NCI-H2171 treated with DMSO at 0.1 percent for 48 hours (cell line): ENCODE results near the gene SDR9C7.
"Not testable (repeated sequence)": the region's sequence is repeated elsewhere in the genome, so short reads cannot be mapped to it uniquely, and the experiment has no call there.

Source experiments
- DNase-seq: peaks from one replicate; lab custom pipeline; 2025; lab: John Stamatoyannopoulos, UW

The SDR9C7 gene

GRCh38 chr12:56953314-56953713 is 19.1 kb upstream of the SDR9C7 start:
- no peak for DNase-seq

DNA sequence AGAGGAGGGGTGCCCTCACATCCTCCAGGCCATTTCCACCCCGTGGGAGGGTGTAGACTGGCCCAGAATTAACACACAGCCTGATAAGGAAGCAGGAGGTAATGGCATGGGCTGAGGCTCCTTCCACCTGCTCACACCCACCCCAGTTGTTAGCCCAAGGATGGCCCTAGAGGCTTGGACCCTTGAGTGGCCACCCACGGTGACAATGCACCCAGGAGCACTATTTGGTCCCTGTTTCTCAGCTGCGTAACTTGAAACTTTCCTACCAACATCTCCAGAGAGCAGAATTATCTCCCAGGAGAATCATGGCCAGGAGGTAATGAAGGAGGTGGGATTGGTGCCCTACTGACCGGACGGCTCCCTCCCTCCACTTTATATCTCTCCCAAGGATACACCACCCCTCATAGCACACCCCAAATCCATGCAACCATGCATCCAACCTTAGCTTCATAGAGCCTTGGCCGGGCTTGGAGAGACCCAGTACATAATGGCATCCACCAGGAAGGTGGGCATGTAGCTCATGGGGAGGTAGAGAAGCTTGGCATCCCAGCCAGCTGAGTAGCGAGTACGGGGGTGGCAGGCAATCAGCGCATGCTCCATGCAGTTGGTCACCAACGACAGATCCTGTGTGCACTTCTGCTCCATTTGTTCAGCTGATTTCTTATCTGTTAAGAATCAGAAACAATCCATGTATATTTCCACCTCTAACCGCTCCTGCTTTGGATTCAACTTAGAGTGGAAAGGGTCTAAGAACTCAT is 17.6 kb upstream of the SDR9C7 start:
- no peak for DNase-seq

- no peak for DNase-seq
Measured at GRCh38 chr12:56948881-56949280, 14.7 kb upstream of the SDR9C7 start.

- DNase-seq: no peak
Measured at GRCh38 chr12:56948457-56948777, 14.2 kb upstream of the SDR9C7 start.

GRCh38 chr12:56947633-56948456 is 13.6 kb upstream of the SDR9C7 start:
- DNase-seq: no peak

GRCh38 chr12:56943878-56944277 is 9.7 kb upstream of the SDR9C7 start:
- no peak for DNase-seq

DNA sequence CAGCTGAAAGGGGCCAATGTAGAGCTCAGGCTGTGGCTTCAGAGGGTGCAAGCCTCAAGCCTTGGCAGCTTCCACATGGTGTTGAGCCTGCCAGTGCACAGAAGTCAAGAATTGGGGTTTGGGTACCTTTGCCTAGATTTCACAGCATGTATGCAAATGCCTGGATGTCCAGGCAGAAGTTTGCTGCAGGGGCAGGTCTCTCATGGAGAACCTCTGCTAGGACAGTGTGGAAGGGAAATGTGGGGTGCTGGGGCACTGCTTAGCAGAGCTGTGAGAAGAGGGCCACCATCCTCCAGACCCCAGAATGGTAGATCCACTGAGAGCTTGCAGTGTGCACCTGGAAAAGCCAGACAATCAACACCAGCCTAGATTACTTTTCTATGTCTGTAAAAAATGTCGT is 9.2 kb upstream of the SDR9C7 start:
- not testable (repeated sequence) for DNase-seq

DNA sequence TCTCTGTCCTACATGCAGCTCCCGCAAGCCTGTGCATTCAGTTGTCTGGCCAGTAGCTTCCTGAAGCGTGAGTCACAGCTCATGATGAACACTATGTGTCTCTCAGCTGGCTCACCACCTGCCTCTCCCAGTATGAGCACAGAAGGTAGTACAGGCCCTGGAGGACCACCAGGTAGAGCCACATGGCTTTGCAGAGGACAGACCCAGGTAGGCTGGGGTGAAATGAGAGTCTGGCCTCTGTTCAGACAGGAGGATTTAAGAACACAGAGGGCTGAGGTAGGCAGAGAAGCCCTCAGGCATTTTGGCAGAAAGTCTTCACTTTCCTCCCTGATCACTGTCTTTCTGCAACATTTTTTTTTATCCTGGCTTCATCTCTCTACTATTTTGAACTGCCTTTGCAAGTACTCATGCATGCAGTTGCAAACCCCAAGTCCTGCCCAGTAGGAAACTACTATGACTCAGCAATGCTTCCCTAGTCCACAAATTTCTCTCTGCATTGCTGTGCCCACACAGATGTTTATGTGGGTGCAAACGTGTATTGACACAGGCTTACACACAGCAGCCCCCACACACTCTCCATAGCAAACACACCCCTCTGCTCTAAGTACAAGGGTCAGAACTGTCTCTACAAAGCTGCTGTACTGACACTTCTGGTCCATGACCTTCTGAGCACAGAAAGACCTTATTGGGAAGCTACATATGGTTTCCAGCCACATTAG is 7.2 kb upstream of the SDR9C7 start:
- no peak for DNase-seq

DNA sequence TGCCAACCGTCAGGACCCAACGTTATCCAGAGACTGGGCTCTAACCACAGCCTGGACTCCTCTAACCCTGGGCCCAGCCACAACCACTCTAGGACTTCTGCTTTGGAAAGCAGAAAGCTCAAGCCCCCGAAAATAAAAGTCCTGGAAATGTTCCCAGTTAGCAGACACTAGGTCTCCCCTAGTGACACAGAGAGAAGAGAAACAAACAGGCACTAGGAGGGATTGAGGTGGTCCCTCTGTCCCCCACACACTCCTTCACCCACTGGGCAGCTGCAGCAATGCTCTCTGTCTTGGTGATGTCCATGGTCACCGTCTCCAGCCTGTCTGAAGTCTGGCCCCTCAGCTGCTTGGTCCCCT is 6.7 kb upstream of the SDR9C7 start:
- not testable (repeated sequence) for DNase-seq

DNA sequence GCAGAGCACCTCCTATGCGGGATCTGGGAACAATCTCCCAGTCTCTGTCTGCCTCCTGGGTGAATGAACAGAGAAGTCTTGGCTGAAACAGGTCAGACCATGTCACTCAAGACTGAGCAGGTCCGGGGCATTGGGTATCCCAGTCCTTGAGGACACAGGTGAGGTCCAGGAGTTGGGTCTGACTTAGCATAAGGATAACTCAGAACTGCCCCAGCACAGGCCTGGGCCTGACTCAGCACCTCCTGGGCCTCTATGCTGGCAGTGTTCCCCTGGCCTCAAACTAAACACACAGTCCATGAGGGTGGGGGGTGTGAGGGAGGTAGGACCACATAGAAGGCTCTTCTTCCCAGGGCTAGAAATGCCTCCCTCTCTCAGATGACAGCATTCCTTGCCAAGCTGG is 1.5 kb upstream of the SDR9C7 start:
- DNase-seq: no peak

DNA sequence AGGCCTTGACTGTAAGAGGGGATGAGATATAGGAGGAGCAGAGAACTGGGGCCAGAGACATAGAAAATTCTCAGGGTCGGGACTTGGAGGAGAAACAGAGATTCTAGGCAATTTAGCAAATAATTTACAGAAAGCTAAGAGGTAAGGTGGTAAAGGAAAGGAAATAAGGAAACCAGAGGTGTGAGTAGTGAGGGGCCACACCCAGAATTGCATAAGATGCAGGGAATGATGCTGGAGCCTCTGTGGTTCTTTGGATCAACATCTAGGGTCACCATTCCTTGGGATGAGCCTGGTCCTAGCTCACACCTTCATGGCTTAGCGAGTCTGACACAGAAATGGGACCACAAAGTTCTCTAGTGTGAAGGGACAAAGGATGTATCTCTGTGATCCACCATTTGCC is 949 bp upstream of the SDR9C7 start:
- DNase-seq: no peak

GRCh38 chr12:56932867-56933266 is 1.3 kb downstream of the SDR9C7 start:
- DNase-seq: no peak

DNA sequence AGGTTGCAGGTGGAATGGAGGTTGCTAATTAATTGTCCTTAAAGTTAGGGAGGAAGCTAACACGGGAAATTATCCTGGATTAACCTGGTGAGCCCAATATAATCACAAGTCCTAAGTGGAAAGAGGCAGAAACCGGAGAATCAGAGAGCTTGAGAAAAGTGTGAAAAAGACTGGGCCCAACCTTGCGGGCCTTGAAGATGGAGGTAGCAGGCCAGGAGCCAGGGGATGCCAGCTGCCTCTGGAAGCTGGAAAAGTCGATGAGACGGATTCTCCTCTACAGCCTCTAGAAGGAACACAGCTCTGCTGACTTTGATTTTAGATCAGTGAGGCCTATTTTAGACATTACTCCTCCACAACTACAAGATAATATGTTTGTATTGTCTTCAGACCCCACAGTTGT is 2.1 kb downstream of the SDR9C7 start:
- no peak for DNase-seq

DNA sequence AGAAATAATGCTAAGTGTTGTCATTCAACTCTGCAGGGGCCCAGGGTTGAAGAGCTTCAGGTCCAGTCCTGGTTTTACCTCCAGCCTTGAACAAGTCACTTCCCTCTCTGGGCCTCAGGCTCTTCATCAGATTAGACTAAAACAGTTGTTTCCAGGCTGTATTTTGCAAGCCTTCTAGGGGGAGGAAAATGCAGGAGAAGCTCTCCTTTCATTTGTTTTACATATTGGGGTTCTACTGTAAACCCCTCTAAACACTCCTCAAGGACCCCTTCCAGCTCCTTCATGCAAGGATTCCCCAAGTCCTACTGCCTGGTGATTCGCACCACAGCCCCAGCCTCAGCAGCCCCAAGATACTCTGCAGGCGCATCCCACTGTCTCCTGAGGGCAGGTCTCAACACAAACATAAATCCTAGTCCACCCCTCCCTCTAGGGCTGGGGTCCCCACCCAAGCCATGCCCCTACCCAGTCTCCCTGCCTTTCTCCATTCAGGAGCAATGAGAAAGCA is 2.7 kb downstream of the SDR9C7 start:
- no peak for DNase-seq

DNA sequence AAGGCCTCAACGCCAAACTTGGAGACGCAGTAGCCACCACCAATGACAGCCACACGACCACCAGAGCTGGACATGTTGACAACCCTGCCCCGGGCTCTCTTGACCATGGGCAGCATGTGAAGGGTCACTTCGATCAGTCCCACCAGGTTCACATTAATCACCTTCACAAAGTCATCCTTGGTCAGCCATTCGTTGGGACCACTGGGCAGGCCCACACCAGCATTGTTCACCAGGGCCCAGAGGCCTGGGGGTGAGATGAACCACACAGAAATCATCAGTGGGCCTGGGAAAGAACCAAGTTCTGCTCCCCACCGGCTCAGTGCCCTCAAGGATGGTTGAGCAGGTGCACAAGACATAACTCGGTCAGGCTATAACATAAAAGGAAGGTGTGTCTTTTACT is 4.0 kb downstream of the SDR9C7 start:
- no peak for DNase-seq

- no peak for DNase-seq
Measured at GRCh38 chr12:56929780-56930179, 4.4 kb downstream of the SDR9C7 start.

DNA sequence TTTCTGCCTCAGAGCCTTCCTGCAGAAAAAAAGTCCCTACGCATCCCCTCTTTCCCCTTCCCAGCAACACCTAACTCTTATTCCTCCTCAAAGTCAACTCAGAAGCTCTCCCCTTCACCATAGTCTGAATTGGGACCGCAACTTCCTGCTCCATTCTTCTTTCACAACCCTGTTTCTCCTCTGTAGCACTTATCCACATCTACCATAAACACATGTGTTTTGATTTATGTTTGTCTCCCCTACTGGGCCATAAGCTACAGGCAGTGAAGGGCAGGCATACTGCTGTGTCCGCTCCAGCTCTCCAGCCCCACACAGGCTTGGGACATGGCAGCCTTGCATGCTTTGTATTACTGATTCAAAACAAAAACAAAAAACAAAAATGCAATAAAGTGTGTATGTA is 5.9 kb downstream of the SDR9C7 start:
- no peak for DNase-seq

DNA sequence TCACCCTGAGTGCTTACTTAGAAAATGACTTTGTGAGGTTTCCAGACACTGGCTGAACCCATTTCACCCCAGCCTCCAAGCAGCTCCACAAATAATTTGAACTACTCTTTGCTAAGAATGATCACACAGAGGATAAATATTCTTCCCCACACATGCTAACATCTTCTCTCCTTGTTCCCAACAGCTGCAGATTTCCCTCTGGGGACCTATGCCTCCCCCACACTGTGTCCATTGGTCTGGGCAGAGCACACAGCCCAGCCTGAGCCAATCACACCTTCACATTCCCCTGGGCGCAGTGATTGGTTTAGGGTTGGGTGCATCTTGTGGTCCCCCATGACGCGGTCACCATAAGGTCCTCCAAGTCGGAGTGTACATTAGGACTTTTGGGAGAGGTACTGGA is 6.9 kb downstream of the SDR9C7 start:
- DNase-seq: no peak

DNA sequence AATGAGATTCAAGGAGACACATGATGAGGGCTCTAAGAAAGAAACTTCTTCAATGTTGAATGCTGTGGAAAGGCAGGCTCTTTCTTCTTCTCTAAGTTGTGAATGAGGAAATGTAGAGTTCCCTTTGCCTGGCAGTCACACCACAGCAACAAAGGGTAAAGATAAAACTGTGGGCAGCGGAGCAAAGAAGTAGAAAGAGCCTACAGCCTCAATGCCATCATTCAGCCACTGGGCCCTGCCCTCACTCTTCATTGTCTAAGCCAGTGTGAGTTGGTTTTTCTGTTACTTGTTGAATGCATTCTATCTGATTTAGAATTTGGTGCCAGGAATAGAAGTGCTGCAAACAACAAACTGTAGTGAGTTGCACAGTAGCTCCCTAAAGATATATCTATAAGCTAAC is 12.2 kb downstream of the SDR9C7 start:
- no peak for DNase-seq

- DNase-seq: no peak
Measured at GRCh38 chr12:56921346-56921745, 12.9 kb downstream of the SDR9C7 start.

GRCh38 chr12:56918139-56918538 is 16.1 kb downstream of the SDR9C7 start:
- DNase-seq: not testable (repeated sequence)

DNA sequence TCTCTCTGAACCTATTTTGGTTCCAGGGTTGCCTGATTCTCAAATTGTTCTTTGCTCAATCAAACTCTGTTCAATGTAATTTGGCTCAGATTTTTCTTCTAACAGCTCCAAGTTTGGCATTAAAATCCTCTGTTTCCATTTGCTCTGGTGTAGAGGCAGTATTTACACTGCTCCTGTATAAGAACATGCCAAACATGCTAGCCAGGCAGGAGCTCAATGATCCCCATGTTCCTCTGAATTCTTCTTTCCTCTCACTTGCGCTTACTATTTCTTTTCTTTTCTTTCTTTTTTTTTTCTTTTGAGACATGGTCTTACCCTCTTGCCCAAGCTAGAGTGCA is 17.2 kb downstream of the SDR9C7 start:
- no peak for DNase-seq
